Smooth muscle cell (in vitro differentiated cells): ENCODE data around the gene HOXC12. TPM values are rescaled to one million over a fixed set of nuclear protein-coding genes. Genes with fewer than 3 reads are reported as not detected.

Experiments used
- DNase-seq: peaks from one replicate; lab custom pipeline; 2025; ENCODE audit not compliant: unreplicated experiment; lab: John Stamatoyannopoulos, UW
- H2AFZ ChIP-seq: fragments of 200-600 bp; sonication (generic); 2 replicates; pipeline ENCODE4 v1.6.0; 2016; ENCODE audit warnings: antibody characterized with exemption, low read depth, mild to moderate bottlenecking
- H3F3A ChIP-seq: fragments of 200-600 bp; sonication (generic); 2 replicates; pipeline ENCODE4 v1.6.0; 2017; ENCODE audit warnings: antibody characterized with exemption, low read depth
- H3K27ac ChIP-seq: fragments of 200-600 bp; sonication (generic); 2 replicates; pipeline ENCODE4 v1.5.1; 2016; ENCODE audit warnings: low read depth, mild to moderate bottlenecking
- H3K27me3 ChIP-seq: fragments of 200-600 bp; sonication (generic); 2 replicates; pipeline ENCODE4 v1.6.1; 2016; ENCODE audit warnings: low read depth, mild to moderate bottlenecking
- H3K36me3 ChIP-seq: fragments of 200-600 bp; sonication (generic); 2 replicates; pipeline ENCODE4 v1.5.1; 2016; ENCODE audit warnings: low read depth
- H3K4me1 ChIP-seq: fragments of 200-600 bp; sonication (generic); 2 replicates; pipeline ENCODE4 v1.5.1; 2016; ENCODE audit warnings: low read depth
- H3K4me2 ChIP-seq: fragments of 200-600 bp; sonication (generic); 2 replicates; pipeline ENCODE4 v1.6.0; 2016; ENCODE audit warnings: mild to moderate bottlenecking
- H3K4me3 ChIP-seq: fragments of 200-600 bp; sonication (generic); 2 replicates; pipeline ENCODE4 v1.5.1; 2016; ENCODE audit warnings: mild to moderate bottlenecking
- H3K79me2 ChIP-seq: fragments of 200-600 bp; sonication (generic); 2 replicates; pipeline ENCODE4 v1.6.0; 2016; ENCODE audit warnings: low read depth, mild to moderate bottlenecking
- H3K9ac ChIP-seq: fragments of 200-600 bp; sonication (generic); 2 replicates; pipeline ENCODE4 v1.6.0; 2016; ENCODE audit warnings: low read depth
- H3K9me3 ChIP-seq: fragments of 200-600 bp; sonication (generic); replicated peaks from 2 replicates; pipeline ENCODE4 v1.5.1; 2016; ENCODE audit warnings: low read depth
- H4K20me1 ChIP-seq: fragments of 200-600 bp; sonication (generic); 2 replicates; pipeline ENCODE4 v1.6.0; 2016; ENCODE audit warnings: low read depth
- WGBS: methylation state at CpG from one replicate; pipeline ENCODE4 v1.1.7; 2016; ENCODE audit warnings: low lambda C conversion rate; 5-methylcytosine and 5-hydroxymethylcytosine counted together
- polyA plus RNA-seq: library from polyadenylated mRNA; unstranded; fragments of >200 nt; fragmentation: Nextera tagmentation; extraction: Ambion mirVana; gene quantifications from 2 replicates; pipeline ENCODE4 v1.2.1, GENCODE V29; 2016
- total RNA-seq: library from RNA; depleted of rRNA; stranded (reverse); fragments of >200 nt; gene quantifications from 2 replicates; pipeline ENCODE4 v1.2.3, GENCODE V29; 2014
- TF ChIP-seq, protein P1 (sequence below): fragments of 200-600 bp; sonication (generic); IDR thresholded peaks from 2 replicates; pipeline ENCODE4 v1.5.1; 2017; ENCODE audit warnings: borderline replicate concordance, mild to moderate bottlenecking, antibody characterized with exemption; ENCODE audit not compliant: insufficient read depth, poor library complexity, severe bottlenecking

The HOXC12 gene
- total and polyA plus RNA-seq, 2 experiments from 2014 or later, result 0.32 TPM; not detected in 1

DNA sequence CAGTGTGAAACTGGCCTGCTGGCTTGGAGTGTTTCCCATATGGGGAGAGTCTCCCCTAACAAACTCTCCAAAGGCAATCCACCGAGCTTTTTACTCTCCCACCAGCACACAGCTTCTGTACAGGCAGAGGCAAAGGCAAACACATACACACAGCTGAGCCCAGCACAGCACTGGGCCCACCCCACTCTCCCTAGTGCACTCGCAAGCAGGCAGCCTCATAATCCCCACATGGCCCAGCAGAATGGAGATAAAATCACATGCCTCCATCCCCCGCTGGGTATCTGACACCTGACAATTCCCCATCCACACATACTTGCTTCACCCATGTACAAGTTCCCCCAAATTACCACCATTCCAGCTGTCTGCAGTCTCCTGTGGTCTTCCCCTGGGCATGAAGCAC is 3.4 kb downstream of the HOXC12 start:
- DNase-seq, result no peak
- no peaks in the 10 kb centered on the region for H3K9me3 ChIP-seq
- H3K27ac ChIP-seq, result no peak overlapping the region
- no peak overlapping the region for H3K4me3 ChIP-seq
- no peaks in the 10 kb centered on the region for H3K36me3 ChIP-seq
- no peak overlapping the region for H3K9ac ChIP-seq
- TF ChIP-seq, protein P1, sequence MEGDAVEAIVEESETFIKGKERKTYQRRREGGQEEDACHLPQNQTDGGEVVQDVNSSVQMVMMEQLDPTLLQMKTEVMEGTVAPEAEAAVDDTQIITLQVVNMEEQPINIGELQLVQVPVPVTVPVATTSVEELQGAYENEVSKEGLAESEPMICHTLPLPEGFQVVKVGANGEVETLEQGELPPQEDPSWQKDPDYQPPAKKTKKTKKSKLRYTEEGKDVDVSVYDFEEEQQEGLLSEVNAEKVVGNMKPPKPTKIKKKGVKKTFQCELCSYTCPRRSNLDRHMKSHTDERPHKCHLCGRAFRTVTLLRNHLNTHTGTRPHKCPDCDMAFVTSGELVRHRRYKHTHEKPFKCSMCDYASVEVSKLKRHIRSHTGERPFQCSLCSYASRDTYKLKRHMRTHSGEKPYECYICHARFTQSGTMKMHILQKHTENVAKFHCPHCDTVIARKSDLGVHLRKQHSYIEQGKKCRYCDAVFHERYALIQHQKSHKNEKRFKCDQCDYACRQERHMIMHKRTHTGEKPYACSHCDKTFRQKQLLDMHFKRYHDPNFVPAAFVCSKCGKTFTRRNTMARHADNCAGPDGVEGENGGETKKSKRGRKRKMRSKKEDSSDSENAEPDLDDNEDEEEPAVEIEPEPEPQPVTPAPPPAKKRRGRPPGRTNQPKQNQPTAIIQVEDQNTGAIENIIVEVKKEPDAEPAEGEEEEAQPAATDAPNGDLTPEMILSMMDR, result no peak
- no peaks in the 10 kb centered on the region for H4K20me1 ChIP-seq
- H3K79me2 ChIP-seq, result no peaks in the 10 kb centered on the region
- H3F3A ChIP-seq, result peaks cover 4% of the 10 kb centered on the region
- no peaks in the 10 kb centered on the region for H3K4me1 ChIP-seq
- H3K4me2 ChIP-seq, result no peak overlapping the region
- 19% methylated on average over 3 of the region's 3 CpGs for WGBS
- H3K27me3 ChIP-seq, result peaks cover 100% of the 10 kb centered on the region
- H2AFZ ChIP-seq, result no peak overlapping the region

DNA sequence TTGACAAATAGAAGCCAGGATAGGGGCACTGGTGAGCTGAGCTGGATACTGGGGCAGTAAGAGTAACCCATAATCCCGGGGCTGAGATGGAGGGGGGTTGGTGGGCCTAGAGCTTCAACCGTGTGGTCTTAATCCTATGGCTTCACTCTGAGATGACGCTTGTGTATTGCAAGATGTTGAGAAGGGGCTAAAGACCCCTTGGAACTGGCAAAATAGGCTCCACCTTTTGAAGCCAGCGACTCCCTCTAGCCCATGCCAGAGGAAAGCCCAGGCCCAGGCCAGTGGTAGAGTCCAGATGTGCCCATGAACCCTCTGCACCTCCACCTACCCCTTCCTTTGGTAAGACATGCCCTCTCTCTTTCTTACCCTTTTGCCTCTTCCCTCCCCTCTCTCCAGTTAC is 4.6 kb downstream of the HOXC12 start:
- H3K4me1 ChIP-seq, result no peaks in the 10 kb centered on the region
- peaks cover 100% of the 10 kb centered on the region for H3K27me3 ChIP-seq
- WGBS, result 33% methylated on average over 4 of the region's 4 CpGs

DNA sequence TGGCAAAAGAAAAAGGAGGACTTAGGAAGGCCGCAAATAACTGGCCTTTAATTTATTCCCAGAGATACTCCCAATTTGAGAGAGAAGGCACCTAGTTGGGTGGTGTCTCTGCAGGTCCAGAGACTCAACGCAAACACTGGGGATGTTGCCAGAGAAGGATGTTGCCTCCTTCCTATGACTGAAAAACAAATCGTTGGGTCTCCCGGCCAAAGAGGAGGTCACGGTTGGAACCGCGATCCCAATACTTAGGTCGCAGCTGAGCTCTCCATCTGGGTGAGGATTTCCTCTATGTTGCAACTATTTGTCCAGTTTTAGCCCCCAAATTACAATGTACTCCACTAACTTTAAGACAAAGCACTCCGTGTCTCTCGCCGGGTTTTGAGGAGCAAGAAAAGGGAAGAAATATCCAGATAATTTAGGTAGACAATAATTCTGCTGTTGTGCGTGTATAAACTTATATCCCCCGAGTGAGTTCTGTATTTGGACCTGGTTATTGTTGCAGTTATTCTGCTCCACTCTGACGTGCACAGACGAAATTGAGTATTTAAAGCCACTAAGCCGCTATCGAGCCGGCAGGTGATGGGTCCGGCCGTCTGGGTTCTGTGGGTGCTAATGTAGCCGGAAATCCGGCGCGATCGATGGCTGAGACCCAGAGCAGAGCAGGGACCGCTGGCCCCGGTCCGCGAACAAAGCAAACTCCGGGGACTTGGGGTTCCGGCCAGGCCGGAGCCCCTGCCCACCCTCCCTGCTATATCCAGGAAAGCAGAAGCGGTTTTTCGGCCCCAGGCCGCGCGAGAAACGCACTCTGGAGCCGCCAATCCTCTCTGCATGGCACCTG is 5.7 kb downstream of the HOXC12 start:
- Histone ChIP-seq H3K9ac (no peak overlapping the region), H3K27me3 (peaks cover 100% of the 10 kb centered on the region), H2AFZ (no peak overlapping the region), H3K27ac (no peak overlapping the region), H3F3A (no peaks in the 10 kb centered on the region), H3K4me3 (no peak overlapping the region), H3K36me3 (no peaks in the 10 kb centered on the region), H3K79me2 (no peaks in the 10 kb centered on the region), H3K4me1 (no peaks in the 10 kb centered on the region), H4K20me1 (no peaks in the 10 kb centered on the region), H3K4me2 (no peak overlapping the region), H3K9me3 (no peaks in the 10 kb centered on the region)
- DNase-seq, result no peak
- 26% methylated on average over 38 of the region's 39 CpGs for WGBS
- TF ChIP-seq, protein P1, result no peak

More for the DNA sequence above, 4.6 kb downstream of the HOXC12 start:
- no peak overlapping the region for H2AFZ ChIP-seq
- no peaks in the 10 kb centered on the region for H3K36me3 ChIP-seq
- TF ChIP-seq, protein P1, result no peak
- H3K27ac ChIP-seq, result no peak overlapping the region
- no peaks in the 10 kb centered on the region for H3K79me2 ChIP-seq
- no peak for DNase-seq
- no peak overlapping the region for H3K4me3 ChIP-seq
- no peak overlapping the region for H3K4me2 ChIP-seq
- no peaks in the 10 kb centered on the region for H3F3A ChIP-seq
- H3K9me3 ChIP-seq, result no peaks in the 10 kb centered on the region
- H4K20me1 ChIP-seq, result no peaks in the 10 kb centered on the region
- H3K9ac ChIP-seq, result no peak overlapping the region
